Measurements from ENCODE around the gene IGFLR1.

DNA sequence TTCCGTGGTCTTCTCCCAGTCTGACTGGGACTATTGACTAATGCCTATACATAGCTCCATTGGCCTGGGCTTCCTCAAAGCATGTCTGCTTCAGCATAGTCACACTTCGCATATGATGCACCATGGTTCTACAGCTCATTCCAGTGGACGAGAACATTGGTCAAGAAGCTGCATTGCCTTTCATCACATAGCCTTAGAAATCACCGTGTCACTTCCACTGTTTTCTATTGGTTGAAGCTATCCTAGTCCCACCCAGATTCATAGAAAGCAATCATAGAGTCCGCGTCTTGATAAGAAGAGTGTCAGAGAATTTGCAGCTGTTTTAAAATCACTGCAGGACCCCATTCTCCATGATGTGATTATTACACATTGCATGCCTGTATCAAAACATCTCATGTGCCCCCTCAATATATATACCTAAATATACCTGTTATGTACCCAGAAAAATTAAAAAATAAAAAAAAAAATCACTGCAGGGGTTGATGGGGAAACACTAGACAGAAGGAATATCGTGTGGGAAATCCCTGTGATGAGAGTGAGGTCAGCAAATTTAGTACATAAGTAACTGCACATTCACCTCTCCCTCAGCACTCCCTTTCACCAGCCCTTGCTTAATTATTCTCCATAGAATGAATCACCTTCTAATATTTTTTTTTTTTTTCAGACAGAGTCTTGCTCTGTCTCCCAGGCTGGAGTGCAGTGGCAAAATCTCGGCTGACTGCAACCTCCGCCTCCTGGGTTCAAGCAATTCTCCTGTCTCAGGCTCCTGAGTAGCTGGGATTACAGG, 31.0 kb upstream of the IGFLR1 start:
- TF ChIP-seq, protein P1, sequence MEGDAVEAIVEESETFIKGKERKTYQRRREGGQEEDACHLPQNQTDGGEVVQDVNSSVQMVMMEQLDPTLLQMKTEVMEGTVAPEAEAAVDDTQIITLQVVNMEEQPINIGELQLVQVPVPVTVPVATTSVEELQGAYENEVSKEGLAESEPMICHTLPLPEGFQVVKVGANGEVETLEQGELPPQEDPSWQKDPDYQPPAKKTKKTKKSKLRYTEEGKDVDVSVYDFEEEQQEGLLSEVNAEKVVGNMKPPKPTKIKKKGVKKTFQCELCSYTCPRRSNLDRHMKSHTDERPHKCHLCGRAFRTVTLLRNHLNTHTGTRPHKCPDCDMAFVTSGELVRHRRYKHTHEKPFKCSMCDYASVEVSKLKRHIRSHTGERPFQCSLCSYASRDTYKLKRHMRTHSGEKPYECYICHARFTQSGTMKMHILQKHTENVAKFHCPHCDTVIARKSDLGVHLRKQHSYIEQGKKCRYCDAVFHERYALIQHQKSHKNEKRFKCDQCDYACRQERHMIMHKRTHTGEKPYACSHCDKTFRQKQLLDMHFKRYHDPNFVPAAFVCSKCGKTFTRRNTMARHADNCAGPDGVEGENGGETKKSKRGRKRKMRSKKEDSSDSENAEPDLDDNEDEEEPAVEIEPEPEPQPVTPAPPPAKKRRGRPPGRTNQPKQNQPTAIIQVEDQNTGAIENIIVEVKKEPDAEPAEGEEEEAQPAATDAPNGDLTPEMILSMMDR (IDR thresholded peaks at IDR 0.05; ENCODE audit: low read depth, low read length, missing input control), result no peak
- TF ChIP-seq, protein P2, sequence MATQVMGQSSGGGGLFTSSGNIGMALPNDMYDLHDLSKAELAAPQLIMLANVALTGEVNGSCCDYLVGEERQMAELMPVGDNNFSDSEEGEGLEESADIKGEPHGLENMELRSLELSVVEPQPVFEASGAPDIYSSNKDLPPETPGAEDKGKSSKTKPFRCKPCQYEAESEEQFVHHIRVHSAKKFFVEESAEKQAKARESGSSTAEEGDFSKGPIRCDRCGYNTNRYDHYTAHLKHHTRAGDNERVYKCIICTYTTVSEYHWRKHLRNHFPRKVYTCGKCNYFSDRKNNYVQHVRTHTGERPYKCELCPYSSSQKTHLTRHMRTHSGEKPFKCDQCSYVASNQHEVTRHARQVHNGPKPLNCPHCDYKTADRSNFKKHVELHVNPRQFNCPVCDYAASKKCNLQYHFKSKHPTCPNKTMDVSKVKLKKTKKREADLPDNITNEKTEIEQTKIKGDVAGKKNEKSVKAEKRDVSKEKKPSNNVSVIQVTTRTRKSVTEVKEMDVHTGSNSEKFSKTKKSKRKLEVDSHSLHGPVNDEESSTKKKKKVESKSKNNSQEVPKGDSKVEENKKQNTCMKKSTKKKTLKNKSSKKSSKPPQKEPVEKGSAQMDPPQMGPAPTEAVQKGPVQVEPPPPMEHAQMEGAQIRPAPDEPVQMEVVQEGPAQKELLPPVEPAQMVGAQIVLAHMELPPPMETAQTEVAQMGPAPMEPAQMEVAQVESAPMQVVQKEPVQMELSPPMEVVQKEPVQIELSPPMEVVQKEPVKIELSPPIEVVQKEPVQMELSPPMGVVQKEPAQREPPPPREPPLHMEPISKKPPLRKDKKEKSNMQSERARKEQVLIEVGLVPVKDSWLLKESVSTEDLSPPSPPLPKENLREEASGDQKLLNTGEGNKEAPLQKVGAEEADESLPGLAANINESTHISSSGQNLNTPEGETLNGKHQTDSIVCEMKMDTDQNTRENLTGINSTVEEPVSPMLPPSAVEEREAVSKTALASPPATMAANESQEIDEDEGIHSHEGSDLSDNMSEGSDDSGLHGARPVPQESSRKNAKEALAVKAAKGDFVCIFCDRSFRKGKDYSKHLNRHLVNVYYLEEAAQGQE (IDR thresholded peaks at IDR 0.05), result no peak
- no peak for TF ChIP-seq RAD21 (IDR thresholded peaks at IDR 0.05)
- no peak for TF ChIP-seq SP1 (IDR thresholded peaks at IDR 0.05)
- TF ChIP-seq GABPA (IDR thresholded peaks at IDR 0.05 in 1 of 2, conservative IDR thresholded peaks at IDR 0.05 in 1 of 2), result no peak
- TF ChIP-seq, protein P3, sequence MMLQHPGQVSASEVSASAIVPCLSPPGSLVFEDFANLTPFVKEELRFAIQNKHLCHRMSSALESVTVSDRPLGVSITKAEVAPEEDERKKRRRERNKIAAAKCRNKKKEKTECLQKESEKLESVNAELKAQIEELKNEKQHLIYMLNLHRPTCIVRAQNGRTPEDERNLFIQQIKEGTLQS (IDR thresholded peaks at IDR 0.05), result no peak
- TF ChIP-seq FOXA1 (IDR thresholded peaks at IDR 0.05), result no peak
- TF ChIP-seq, protein P4, sequence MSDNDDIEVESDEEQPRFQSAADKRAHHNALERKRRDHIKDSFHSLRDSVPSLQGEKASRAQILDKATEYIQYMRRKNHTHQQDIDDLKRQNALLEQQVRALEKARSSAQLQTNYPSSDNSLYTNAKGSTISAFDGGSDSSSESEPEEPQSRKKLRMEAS (IDR thresholded peaks at IDR 0.05), result no peak

All from liver (tissue), 3 donors.